Testis (tissue), 2 donors: Measurements from ENCODE around the gene GJB5.

Experiments used
- POLR2A ChIP-seq: fragments of 450-650 bp; IDR thresholded peaks from one replicate; pipeline ENCODE4 v1.6.1; 2017; ENCODE audit warnings: antibody characterized with exemption, mild to moderate bottlenecking, moderate library complexity
- TF ChIP-seq, protein P1 (sequence below), 3 experiments: fragments of 450-650 bp in 2 of 3; fragments of 200-600 bp in 1 of 3; sonication (generic) in 1 of 3; IDR thresholded peaks; one replicate each; pipeline ENCODE4 v1.5.1; 2016 to 2019; ENCODE audit warnings: antibody characterized with exemption in 3 of 3, mild to moderate bottlenecking in 2 of 3, moderate library complexity in 1 of 3

DNA sequence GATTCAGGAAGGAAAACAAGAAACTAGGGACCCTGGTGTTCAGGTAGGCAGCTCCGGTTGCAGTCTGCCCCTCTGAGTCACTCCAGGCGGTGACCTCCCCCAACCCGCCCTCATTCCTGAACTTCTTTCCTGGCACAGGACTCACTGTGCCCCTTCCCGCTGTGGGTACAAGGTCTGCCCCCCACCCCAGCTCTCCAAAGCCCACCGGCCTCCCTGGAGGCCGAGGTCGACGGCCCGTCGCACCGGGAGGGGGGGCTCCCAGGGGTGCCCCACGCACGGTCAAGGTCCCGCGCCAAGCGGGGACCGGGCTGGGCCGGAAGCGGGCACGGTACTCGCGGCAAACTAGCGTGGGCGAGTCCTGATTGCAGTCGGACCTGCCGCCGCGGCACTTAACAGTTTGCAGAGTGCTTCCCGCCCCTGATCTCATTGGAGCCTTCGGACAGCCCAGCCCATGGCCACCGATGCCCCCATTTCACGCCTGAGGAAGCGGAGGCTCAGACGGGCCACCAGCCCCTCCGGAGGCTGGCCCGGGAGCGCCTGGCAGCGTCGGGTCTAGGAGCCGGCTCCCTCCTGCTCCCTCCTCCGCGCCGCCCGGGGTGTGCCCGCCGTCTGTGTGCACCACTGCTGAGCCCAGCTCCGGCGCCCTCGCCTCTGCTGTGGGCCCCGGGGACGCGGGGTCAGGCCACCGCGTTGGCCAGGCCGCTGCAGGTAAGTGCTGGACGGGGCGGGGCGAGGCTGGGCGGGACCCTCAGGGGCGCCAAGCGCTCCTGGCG lies 26.4 kb downstream of the GJB5 start, which contains the start of gene GJB3:
- TF ChIP-seq, protein P1, sequence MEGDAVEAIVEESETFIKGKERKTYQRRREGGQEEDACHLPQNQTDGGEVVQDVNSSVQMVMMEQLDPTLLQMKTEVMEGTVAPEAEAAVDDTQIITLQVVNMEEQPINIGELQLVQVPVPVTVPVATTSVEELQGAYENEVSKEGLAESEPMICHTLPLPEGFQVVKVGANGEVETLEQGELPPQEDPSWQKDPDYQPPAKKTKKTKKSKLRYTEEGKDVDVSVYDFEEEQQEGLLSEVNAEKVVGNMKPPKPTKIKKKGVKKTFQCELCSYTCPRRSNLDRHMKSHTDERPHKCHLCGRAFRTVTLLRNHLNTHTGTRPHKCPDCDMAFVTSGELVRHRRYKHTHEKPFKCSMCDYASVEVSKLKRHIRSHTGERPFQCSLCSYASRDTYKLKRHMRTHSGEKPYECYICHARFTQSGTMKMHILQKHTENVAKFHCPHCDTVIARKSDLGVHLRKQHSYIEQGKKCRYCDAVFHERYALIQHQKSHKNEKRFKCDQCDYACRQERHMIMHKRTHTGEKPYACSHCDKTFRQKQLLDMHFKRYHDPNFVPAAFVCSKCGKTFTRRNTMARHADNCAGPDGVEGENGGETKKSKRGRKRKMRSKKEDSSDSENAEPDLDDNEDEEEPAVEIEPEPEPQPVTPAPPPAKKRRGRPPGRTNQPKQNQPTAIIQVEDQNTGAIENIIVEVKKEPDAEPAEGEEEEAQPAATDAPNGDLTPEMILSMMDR (IDR thresholded peaks at IDR 0.05) = no peak
- TF ChIP-seq POLR2A = no peak
